Measurements from ENCODE around the gene LPAR1.
"Not testable (repeated sequence)": the region's sequence is repeated elsewhere in the genome, so short reads cannot be mapped to it uniquely, and the experiment has no call there.

LPAR1 gene

GRCh38 chr9:111038331-111039230 is at the start of gene LPAR1:
TSS of gene LPAR1 (minus strand) at chr9:111038470. CDS start at chr9:110972117, 66,353 bp downstream.
- DNase-seq: peak; percentile 89

- no peak for DNase-seq
Observed at GRCh38 chr9:111078391-111079038, 40.2 kb upstream of the LPAR1 start.

GRCh38 chr9:111076519-111076918 is 38.2 kb upstream of the LPAR1 start:
- no peak for DNase-seq

GRCh38 chr9:111076042-111076441 is 37.8 kb upstream of the LPAR1 start:
- DNase-seq: no peak

GRCh38 chr9:111074395-111074794 is 36.1 kb upstream of the LPAR1 start:
- no peak for DNase-seq

- no peak for DNase-seq
Observed at GRCh38 chr9:111069183-111069582, 30.9 kb upstream of the LPAR1 start.

GRCh38 chr9:111068771-111069170 is 30.5 kb upstream of the LPAR1 start:
- no peak for DNase-seq

- DNase-seq: no peak
Observed at GRCh38 chr9:111068383-111068730, 30.1 kb upstream of the LPAR1 start.

GRCh38 chr9:111066468-111066867 is 28.2 kb upstream of the LPAR1 start:
- peak; percentile 47 for DNase-seq

GRCh38 chr9:111065414-111065813 is 27.1 kb upstream of the LPAR1 start:
- no peak for DNase-seq

- no peak for DNase-seq
Observed at GRCh38 chr9:111064160-111064837, 26.0 kb upstream of the LPAR1 start.

- no peak for DNase-seq
Observed at GRCh38 chr9:111063332-111063731, 25.1 kb upstream of the LPAR1 start.

- no peak for DNase-seq
Observed at GRCh38 chr9:111058166-111058565, 19.9 kb upstream of the LPAR1 start.

- DNase-seq: no peak
Observed at GRCh38 chr9:111056538-111056937, 18.3 kb upstream of the LPAR1 start.

- no peak for DNase-seq
Observed at GRCh38 chr9:111052791-111053190, 14.5 kb upstream of the LPAR1 start.

GRCh38 chr9:111051400-111051799 is 13.1 kb upstream of the LPAR1 start:
- DNase-seq: no peak

GRCh38 chr9:111050819-111051218 is 12.5 kb upstream of the LPAR1 start:
- DNase-seq: no peak

- not testable (repeated sequence) for DNase-seq
Observed at GRCh38 chr9:111047287-111047686, 9.0 kb upstream of the LPAR1 start.

- DNase-seq: no peak
Observed at GRCh38 chr9:111041902-111042301, 3.6 kb upstream of the LPAR1 start.

GRCh38 chr9:111040494-111040893 is 2.2 kb upstream of the LPAR1 start:
- DNase-seq: no peak

GRCh38 chr9:111039231-111039906 is 1.1 kb upstream of the LPAR1 start:
- peak; percentile 31 for DNase-seq

GRCh38 chr9:111037708-111038330 is 451 bp downstream of the LPAR1 start:
- peak; percentile 66 for DNase-seq

- DNase-seq: peak; percentile 31
Observed at GRCh38 chr9:111037356-111037707, 938 bp downstream of the LPAR1 start.

Measured in femur (tissue), 1 donor.